Activated effector memory CD4-positive, alpha-beta T cell treated with anti-CD3 and anti-CD28 coated beads, Interleukin-2, amount 50 U/mL, for 16 hours (primary cell): ENCODE measurements around the gene MRPS27.

Source experiments
- DNase-seq: peaks from one replicate; pipeline ENCODE4 v3.0.0-alpha.2; 2020

MRPS27 gene

GRCh38 chr5:72255670-72256069, 64.4 kb downstream of the MRPS27 start:
- no peak for DNase-seq

- DNase-seq: no peak
Observed at GRCh38 chr5:72255237-72255636, 64.8 kb downstream of the MRPS27 start.

DNA sequence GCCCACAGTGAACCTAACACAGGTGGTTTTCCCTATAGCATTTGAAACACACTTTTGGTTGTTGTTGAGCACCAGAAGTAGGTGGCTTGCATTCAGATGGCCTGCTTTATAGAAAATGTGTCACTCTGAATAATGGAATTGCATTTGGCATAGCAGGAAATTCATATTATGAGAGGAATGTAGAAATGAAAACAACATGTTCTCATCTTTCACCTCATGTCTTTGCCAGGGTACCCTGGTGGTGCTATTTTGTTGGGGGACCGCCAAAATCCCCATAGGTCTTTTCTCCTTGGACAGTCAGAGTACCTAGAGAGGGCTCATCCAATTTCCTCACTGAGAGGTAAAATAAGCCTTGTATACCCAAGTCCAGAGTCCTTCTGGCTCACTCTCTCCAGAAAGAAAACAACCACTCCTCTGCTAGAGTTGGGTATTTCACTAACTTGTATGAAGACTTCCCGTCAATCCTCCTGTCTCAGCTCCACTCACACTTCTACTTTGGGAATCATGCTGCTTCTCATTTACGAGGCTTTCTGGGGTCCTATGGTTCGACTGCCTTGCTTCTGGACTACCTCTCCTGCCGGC, 67.4 kb downstream of the MRPS27 start:
- no peak for DNase-seq

DNA sequence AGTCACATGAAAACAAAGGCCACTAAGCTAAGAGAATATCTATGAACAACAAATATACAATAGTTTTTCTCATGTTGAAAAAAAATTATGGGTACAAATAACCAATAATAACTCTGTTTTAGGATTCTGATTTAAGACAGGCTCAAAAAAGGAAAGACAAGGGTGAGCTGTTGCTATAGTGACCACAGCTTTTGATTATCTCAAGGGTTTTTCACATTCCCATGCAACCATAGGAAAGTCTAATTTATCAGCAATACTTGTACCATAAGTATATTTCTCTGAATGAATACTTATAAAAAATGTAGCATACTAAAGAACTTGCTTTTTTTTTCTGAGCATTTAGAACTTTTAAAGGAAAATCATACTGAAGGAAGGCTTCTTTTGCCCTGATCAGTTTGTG, 68.0 kb downstream of the MRPS27 start:
- no peak for DNase-seq

DNA sequence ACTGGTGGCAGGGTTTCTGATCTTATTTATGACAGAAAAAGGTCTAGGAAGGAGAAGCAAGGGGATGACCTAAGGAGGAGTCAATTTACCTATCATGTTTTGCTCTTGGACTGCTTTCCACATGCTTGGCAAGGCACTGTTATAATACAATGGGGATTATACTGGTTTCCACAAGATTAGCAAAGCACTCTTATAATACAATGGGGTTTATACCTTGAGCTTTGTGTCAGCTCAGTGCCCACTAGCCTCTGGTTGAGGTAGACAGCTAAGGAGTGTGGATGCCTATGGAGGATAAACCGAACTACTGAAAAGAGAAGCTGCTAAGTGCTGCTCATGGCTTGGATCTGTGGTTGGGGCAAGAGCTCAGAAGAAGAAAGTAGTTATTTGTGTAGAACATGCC, 68.7 kb downstream of the MRPS27 start:
- DNase-seq: no peak

GRCh38 chr5:72248410-72248981, 71.5 kb downstream of the MRPS27 start:
- no peak for DNase-seq

DNA sequence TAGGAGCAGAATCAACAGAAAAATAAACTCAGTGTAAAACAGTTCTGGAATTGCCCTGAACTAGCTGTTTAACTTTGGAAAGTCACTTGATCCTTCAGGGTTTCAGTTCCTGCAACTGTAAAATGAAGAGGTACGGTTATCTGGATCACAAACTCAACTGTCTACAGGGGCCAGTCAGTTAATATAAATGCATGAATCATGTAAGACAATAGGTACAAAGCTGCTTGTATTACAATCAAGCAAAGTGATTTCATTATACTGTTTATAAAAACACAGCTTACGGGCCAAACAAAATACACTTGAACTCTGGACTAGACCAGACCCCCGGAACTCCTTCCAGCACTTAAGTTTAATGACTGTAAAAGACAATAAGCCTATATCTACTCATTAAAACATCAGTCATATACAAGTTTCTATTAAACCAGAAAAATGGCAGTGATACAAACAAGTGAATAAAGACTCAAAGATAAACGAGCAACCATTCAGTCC, 73.0 kb downstream of the MRPS27 start:
- no peak for DNase-seq

- no peak for DNase-seq
Observed at GRCh38 chr5:72245951-72246532, 74.0 kb downstream of the MRPS27 start.

DNA sequence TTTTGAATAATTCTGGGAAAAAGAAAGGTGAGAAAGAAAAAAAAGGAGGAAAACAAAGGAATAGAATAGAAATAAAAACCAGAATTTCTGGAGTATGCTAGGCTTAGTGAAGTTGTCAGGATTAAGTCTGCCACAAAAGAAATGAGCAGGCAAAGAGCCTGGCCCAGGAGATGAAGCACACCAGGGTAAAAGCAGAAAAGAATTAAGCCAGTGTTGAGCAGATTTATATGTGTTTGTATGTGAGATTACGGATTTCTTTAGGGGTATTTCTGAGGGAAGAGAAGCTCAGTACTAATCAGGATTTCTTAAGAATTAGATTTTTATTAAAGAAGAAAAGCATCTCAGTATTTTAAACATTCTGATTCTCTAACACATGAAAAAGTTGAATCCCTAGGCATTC, 74.5 kb downstream of the MRPS27 start:
- DNase-seq: no peak

GRCh38 chr5:72244862-72245371, 75.1 kb downstream of the MRPS27 start:
- DNase-seq: no peak

DNA sequence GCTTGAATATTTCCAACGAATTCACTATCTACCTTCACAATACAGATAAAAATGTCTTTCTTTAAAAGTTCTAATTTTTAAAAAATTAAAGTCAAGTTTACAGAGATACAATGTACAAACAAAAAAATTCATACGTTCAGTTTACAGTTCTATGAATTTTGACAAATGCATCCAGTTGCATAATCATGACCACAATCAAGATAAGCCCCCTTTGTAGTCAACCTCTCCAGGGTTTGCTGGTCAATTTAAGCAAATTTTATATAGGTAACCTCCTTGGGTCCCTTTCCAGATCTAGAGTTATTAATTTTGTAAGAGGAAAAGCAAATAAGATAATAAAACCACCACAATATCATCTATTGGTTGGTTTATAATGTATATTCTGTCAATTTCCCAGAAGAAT, 76.3 kb downstream of the MRPS27 start:
- DNase-seq: no peak

DNA sequence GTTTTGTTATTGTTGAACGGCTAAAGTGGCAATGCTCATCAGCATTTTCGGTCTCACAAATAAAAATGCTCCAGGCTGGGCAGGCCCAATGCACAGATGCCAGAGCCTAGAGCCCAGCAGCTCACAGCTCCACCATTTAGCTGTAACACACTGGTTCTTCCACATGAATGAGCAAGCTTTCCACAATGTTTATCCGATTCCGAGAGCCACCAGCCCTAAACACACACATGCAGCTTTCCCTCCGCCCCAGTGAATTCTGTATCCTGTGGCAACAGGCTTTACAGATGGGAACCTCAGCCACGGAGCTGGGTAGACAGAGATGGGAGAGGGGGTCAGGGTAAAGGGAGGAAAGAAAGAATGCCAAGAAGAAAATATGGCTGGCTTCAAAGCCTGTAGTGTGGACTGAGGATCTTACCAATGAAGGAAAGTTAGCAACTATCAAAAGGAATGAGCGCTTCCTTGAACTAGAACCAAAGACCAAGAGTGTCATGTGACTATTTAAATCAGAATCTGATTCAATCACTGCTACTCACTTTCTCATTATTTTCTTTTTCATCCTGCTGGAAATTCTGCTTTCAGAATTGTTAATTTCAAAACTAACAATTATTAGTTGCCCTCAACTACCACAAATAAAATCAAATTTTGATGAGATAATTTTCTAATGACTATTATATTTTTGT, 77.1 kb downstream of the MRPS27 start:
- DNase-seq: no peak

GRCh38 chr5:72241346-72242003, 78.6 kb downstream of the MRPS27 start:
- no peak for DNase-seq

DNA sequence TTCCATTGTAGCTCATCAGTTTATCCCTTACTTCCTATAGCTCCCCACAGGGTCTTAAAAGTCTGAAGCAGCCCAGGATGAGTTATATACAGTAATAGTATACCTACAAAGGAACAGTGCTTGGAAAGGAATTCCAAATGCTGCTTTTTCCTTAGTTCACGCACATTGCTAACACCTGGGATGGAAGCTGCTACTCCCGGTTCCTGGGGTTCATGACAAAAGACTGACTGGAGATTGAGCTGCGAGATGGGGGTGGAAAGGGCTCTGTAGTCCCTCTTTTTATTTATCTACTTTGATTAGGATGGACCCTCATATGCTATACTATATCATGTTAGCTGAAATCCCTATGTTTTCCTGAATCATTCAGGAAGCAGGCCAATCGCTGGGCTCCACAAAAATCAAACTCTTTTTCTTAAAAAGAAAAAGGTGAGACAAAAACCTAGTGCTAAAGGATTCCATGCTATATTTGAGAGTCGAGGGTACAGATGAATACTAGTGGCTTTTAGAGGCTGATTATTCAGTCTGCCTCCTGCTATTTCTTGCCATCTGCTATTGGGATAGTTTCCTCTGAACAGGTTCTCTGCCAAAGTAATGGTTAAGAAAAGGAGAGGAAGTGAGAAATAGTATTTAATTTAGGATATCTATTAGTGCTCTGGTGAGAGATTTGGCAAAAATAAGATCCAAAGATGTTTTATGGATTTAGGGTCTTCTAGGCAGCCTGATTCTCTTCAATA, 81.2 kb downstream of the MRPS27 start:
- DNase-seq: no peak

- DNase-seq: no peak
Observed at GRCh38 chr5:72237879-72238278, 82.2 kb downstream of the MRPS27 start.

DNA sequence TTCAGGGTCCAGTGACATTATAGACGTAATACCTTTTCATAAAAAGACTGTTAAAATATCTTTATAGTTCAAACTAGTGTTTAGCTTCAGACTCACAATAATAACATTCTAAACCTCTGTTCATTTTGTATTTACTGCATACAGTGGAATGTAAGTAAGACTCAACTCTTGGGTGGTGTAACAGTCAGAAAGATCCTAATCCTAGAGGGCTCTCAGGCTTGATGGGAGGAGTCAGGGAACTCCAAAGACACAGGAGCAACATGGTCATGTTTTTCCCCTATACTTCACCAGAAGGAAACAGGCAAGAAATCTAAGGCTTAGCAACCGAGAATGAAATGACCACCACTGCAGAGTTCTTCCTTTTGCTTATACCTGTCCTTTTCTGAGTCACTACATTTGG, 82.6 kb downstream of the MRPS27 start:
- no peak for DNase-seq

GRCh38 chr5:72235725-72236124, 84.3 kb downstream of the MRPS27 start:
- DNase-seq: no peak

GRCh38 chr5:72234868-72235267, 85.2 kb downstream of the MRPS27 start:
- no peak for DNase-seq

- DNase-seq: no peak
Observed at GRCh38 chr5:72234265-72234700, 85.8 kb downstream of the MRPS27 start.

- DNase-seq: no peak
Observed at GRCh38 chr5:72233835-72234234, 86.2 kb downstream of the MRPS27 start.

- no peak for DNase-seq
Observed at GRCh38 chr5:72232838-72233237, 87.2 kb downstream of the MRPS27 start.

GRCh38 chr5:72231991-72232703, 87.9 kb downstream of the MRPS27 start:
- no peak for DNase-seq
